Nephron (organoid): ENCODE data around the gene LAMTOR3.

ENCODE experiments used
- H3K27ac Mint-ChIP-seq, 3 experiments: 2 replicates each; pipeline ENCODE4 v1.8.0; 2020; ENCODE audit warnings: mixed read lengths in 3 of 3, mild to moderate bottlenecking in 2 of 3, moderate library complexity in 1 of 3
- H3K27me3 Mint-ChIP-seq: 2 replicates; pipeline ENCODE4 v1.8.0; 2021; ENCODE audit warnings: low read depth, mild to moderate bottlenecking, moderate library complexity, mixed read lengths
- H3K36me3 Mint-ChIP-seq: 2 replicates; pipeline ENCODE4 v1.8.0; 2020; ENCODE audit warnings: low read depth, mixed read lengths
- H3K4me1 Mint-ChIP-seq: 2 replicates; pipeline ENCODE4 v1.8.0; 2020; ENCODE audit warnings: mixed read lengths
- H3K4me3 Mint-ChIP-seq, 3 experiments: 2 replicates each; pipeline ENCODE4 v1.8.0; 2020; ENCODE audit warnings: mild to moderate bottlenecking in 3 of 3, mixed read lengths in 3 of 3, moderate library complexity in 2 of 3
- H3K9me3 Mint-ChIP-seq: 2 replicates; pipeline ENCODE4 v1.8.0; 2020; ENCODE audit warnings: mixed read lengths
- CTCF ChIP-seq, 3 experiments: fragments of 200-600 bp; sonication (generic); IDR thresholded peaks; one replicate each; pipeline ENCODE4 v1.5.0; 2021; ENCODE audit warnings: antibody characterized with exemption in 3 of 3; ENCODE audit not compliant: unreplicated experiment in 3 of 3

The LAMTOR3 gene

GRCh38 chr4:99828477-99828876, 65.8 kb downstream of the LAMTOR3 start:
- Mint-ChIP-seq H3K27me3 (no peaks in the 10 kb centered on the region), H3K36me3 (no peaks in the 10 kb centered on the region), H3K27ac (no peak overlapping the region), H3K9me3 (no peaks in the 10 kb centered on the region), H3K4me1 (no peaks in the 10 kb centered on the region), H3K4me3 (no peak overlapping the region)
- no peak for TF ChIP-seq CTCF (IDR thresholded peaks at IDR 0.05; ENCODE audit: unreplicated experiment in 3 of 3)
